LNCAP (cell line): ENCODE results near the gene CCDC97.

Experiments used
- CTCF ChIP-seq: fragments of 450-650 bp; IDR thresholded peaks from 2 replicates; pipeline ENCODE4 v1.5.1; 2017; ENCODE audit warnings: mild to moderate bottlenecking

The CCDC97 gene

GRCh38 chr19:41352609-41353465 is 42.9 kb downstream of the CCDC97 start:
- no peak for TF ChIP-seq CTCF

- peak; percentile 61 for TF ChIP-seq CTCF
Observed at GRCh38 chr19:41353466-41354342, 43.7 kb downstream of the CCDC97 start, which contains the start of gene TGFB1. Gene TGFB1, minus strand, starts transcription at chr19:41353922. Its CDS starts 878 bp downstream, at chr19:41353044.

GRCh38 chr19:41354343-41354953 is 44.5 kb downstream of the CCDC97 start:
- no peak for TF ChIP-seq CTCF

- TF ChIP-seq CTCF = no peak
Observed at GRCh38 chr19:41355035-41355434, 45.1 kb downstream of the CCDC97 start.

DNA sequence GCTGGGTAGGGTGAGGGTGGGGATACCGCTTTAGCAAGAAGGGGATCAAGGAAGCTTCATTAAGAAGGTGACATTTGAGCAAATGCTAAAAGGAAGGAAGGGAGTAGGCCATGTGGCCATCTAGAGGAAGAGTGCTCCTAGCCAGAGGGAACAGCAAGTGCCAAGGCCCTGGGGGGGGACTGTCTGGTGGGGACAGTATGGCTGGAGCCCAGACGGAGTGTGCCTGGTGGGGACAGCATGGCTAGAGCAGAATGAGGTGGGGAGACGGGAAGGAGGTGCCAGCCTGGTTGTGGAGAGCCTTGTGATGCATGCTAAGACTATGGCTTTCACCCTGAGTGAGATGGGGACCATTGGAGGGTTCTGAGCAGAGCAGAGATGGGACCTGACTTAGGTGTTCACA is 45.8 kb downstream of the CCDC97 start:
- no peak for TF ChIP-seq CTCF

DNA sequence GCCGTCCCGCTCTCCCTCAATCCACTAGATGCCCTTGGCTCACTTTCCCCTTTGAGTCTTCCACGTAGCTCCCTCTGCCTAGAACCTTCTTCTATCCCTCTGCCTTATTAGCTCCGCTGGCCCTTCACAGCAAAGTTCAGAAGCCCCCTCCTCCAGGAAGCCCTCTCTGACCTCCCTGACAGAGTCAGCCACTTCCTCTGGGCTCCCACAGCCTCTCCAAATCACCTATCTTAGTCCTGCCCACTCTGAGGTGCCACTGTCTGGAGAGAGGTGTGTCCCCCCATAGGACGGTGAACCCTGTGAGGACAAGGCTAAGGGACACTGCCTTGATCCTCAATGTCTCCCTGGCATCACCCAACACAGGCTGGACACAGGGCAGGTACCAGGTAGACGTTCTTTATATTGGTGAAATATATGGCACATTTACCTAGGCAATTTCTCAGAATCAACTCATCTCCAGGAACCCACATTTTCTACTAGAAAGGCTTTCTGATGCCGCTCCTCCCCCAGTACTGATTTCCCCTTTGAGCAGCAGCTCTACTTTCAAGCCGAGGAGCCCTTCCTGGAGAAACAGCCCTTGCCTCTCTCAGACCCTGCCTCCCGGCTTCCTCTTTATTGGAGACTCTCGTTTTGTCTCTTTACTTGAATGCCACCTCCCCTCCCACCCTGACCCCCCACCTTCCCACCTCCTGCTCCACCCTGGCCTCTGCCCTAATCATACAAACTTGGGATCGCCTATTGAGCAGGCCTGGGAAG is 47.2 kb downstream of the CCDC97 start:
- no peak for TF ChIP-seq CTCF

GRCh38 chr19:41357746-41358145 is 47.8 kb downstream of the CCDC97 start:
- no peak for TF ChIP-seq CTCF
